GM19193 (cell line): ENCODE data around the gene DOCK1.

ENCODE experiments used
- POLR2A ChIP-seq: IDR thresholded peaks from 4 replicates; pipeline ENCODE4 v1.6.1; 2011; ENCODE audit not compliant: insufficient read depth, insufficient read length; ENCODE audit errors: extremely low read depth

Gene DOCK1

GRCh38 chr10:126902157-126902556, 3.1 kb upstream of the DOCK1 start:
- TF ChIP-seq POLR2A = no peak

GRCh38 chr10:126903656-126904360, 1.4 kb upstream of the DOCK1 start:
- no peak for TF ChIP-seq POLR2A

GRCh38 chr10:126904516-126904817, 761 bp upstream of the DOCK1 start:
- no peak for TF ChIP-seq POLR2A

- TF ChIP-seq POLR2A = no peak
These were observed 812 bp downstream of the DOCK1 start for GRCh38 chr10:126905776-126906703.

- no peak for TF ChIP-seq POLR2A
These were observed 1.6 kb downstream of the DOCK1 start for GRCh38 chr10:126906704-126907422.

- TF ChIP-seq POLR2A = no peak
These were observed 2.3 kb downstream of the DOCK1 start for GRCh38 chr10:126907423-126907970.

GRCh38 chr10:126908225-126908624, 3.0 kb downstream of the DOCK1 start:
- TF ChIP-seq POLR2A = no peak

GRCh38 chr10:126908729-126909128, 3.5 kb downstream of the DOCK1 start:
- TF ChIP-seq POLR2A = no peak

- TF ChIP-seq POLR2A = no peak
These were observed 3.9 kb downstream of the DOCK1 start for GRCh38 chr10:126909147-126909546.

GRCh38 chr10:126910196-126910595, 5.0 kb downstream of the DOCK1 start:
- TF ChIP-seq POLR2A = no peak

- no peak for TF ChIP-seq POLR2A
These were observed 5.6 kb downstream of the DOCK1 start for GRCh38 chr10:126910798-126911197.

GRCh38 chr10:126911301-126911700, 6.1 kb downstream of the DOCK1 start:
- no peak for TF ChIP-seq POLR2A

GRCh38 chr10:126913316-126913715, 8.1 kb downstream of the DOCK1 start:
- TF ChIP-seq POLR2A = no peak

- TF ChIP-seq POLR2A = no peak
These were observed 9.3 kb downstream of the DOCK1 start for GRCh38 chr10:126914561-126914960.

GRCh38 chr10:126917375-126917774, 12.1 kb downstream of the DOCK1 start:
- TF ChIP-seq POLR2A = no peak
